RWPE2 (cell line): ENCODE measurements around the gene NONO.
A peak's percentile ranks its signal among the peaks of the same experiment; 100 is the strongest.
"Not testable (repeated sequence)": the region's sequence is repeated elsewhere in the genome, so short reads cannot be mapped to it uniquely, and the experiment has no call there.

Experiments used
- ATAC-seq: fragments of 200-7000 bp; cut with Tn5 transposase; 3 replicates; pipeline ENCODE4 v1.9.1; 2021; ENCODE audit warnings: low read depth
- DNase-seq: peaks from one replicate; pipeline ENCODE4 v3.0.0-alpha.2; 2020; ENCODE audit warnings: low spot score
- H3K27ac ChIP-seq: fragments of 450-650 bp; 2 replicates; pipeline ENCODE4 v1.5.1; 2017; ENCODE audit warnings: mild to moderate bottlenecking; ENCODE audit not compliant: poor library complexity, severe bottlenecking
- H3K27me3 ChIP-seq: fragments of 250-450 bp; sonication (Bioruptor Pico); 2 replicates; pipeline ENCODE4 v1.5.1; 2021; ENCODE audit warnings: mild to moderate bottlenecking, moderate library complexity; ENCODE audit not compliant: insufficient read depth, poor library complexity, severe bottlenecking
- H3K36me3 ChIP-seq: fragments of 250-450 bp; sonication (Bioruptor Pico); 2 replicates; pipeline ENCODE4 v1.5.1; 2020; ENCODE audit warnings: low read depth, mild to moderate bottlenecking, moderate library complexity
- H3K4me1 ChIP-seq: fragments of 250-450 bp; sonication (Bioruptor Pico); 2 replicates; pipeline ENCODE4 v1.5.1; 2021; ENCODE audit warnings: mild to moderate bottlenecking, moderate library complexity; ENCODE audit not compliant: insufficient read depth, poor library complexity, severe bottlenecking
- H3K4me3 ChIP-seq: fragments of 250-450 bp; sonication (Bioruptor Pico); 2 replicates; pipeline ENCODE4 v1.5.1; 2021; ENCODE audit warnings: mild to moderate bottlenecking, moderate library complexity; ENCODE audit not compliant: severe bottlenecking
- H3K9me3 ChIP-seq: fragments of 250-450 bp; sonication (Bioruptor Pico); 2 replicates; pipeline ENCODE4 v1.5.1; 2021; ENCODE audit warnings: mild to moderate bottlenecking, moderate library complexity; ENCODE audit not compliant: severe bottlenecking
- TF ChIP-seq, protein P1 (sequence below): fragments of 450-650 bp; IDR thresholded peaks from one replicate; pipeline ENCODE4 v1.5.1; 2017; ENCODE audit warnings: mild to moderate bottlenecking, moderate library complexity; ENCODE audit not compliant: poor library complexity, severe bottlenecking

Gene NONO

DNA sequence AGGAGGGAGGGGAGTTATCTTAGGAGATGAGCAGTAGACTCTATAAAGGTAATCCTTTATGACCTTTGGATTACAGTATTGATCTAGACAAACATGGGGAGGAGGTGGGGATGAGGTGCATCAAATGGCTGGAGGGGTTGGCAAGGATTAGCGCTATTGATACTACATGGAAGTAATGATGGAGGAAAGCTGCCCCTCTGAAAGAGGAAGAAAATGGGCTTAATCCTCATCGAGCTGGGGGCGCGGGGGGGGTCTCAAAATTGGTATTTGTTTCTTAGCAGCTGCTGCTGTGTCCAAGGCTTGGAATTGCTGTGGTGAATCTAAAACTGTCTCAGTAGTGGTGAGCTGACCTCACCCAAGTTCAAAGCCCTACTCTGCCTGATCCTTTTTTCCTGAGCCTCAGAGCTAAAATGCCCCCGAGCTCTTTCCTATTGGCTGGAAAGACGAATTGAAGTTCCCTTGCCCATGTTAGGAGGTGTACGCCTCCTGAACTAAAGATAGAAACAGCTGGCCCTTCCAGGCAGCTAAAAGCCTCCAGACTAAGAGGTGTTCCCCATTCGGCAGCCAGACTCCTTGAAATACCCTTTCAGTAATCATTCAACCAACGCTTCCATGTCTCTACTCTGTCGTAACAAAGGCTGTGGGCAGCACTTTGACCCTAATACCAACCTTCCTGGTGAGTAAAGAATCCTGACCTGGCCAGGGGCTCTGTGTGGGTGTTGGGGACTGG, 17.9 kb downstream of the NONO start, which contains the start of gene ITGB1BP2:
ITGB1BP2 (plus strand) TSS at position 556 of the 730 bp plus-strand sequence; CDS start at position 613, 57 bp downstream.
- Histone ChIP-seq H3K4me3 (no peak within 1 kb of the TSS), H3K9me3 (no peaks in the 10 kb centered on the region), H3K27ac (no peak within 1 kb of the TSS), H3K36me3 (peaks cover 32% of the 10 kb centered on the region), H3K4me1 (no peaks in the 10 kb centered on the region), H3K27me3 (no peaks in the 10 kb centered on the region)
- ATAC-seq: no peak; the same call in 2 of the 3 replicates
- TF ChIP-seq, protein P1, sequence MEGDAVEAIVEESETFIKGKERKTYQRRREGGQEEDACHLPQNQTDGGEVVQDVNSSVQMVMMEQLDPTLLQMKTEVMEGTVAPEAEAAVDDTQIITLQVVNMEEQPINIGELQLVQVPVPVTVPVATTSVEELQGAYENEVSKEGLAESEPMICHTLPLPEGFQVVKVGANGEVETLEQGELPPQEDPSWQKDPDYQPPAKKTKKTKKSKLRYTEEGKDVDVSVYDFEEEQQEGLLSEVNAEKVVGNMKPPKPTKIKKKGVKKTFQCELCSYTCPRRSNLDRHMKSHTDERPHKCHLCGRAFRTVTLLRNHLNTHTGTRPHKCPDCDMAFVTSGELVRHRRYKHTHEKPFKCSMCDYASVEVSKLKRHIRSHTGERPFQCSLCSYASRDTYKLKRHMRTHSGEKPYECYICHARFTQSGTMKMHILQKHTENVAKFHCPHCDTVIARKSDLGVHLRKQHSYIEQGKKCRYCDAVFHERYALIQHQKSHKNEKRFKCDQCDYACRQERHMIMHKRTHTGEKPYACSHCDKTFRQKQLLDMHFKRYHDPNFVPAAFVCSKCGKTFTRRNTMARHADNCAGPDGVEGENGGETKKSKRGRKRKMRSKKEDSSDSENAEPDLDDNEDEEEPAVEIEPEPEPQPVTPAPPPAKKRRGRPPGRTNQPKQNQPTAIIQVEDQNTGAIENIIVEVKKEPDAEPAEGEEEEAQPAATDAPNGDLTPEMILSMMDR: no peak
- DNase-seq: no peak

DNA sequence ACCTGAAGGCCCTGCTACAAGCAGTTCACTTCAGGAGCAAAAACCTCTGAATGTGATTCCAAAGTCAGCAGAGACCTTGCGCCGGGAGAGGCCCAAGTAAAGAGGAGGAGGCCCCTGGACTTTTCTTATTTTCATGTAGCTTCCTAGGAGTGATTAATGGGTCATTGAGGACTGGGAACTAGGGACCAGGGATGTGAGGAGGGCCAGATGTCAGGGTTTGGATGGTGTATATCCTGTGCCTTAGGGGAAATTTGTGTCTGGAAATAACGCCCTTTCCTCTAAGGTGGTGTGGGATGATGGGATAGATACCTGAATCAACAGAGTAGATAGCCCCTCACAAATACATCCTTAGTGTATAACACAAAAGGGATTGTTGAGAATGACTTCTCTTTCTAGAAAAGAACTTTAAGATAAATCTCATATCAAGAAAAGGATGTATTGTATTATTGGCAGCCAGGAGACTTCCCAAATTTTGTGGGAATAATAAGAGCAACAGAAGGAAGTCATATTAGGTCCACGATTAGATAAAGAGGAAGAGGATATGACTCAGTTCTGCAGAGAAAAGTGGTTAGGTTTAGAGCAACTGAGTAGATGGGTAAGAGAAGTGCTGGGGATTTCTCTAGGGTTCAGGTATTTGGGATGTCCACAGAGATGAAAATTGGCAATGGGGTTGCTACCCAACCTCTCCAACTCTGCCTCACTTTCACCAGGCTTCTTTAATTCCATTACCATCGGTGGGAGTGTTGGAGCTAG, 19.2 kb downstream of the NONO start:
- Histone ChIP-seq H3K9me3 (no peaks in the 10 kb centered on the region), H3K36me3 (peaks cover 20% of the 10 kb centered on the region)
- no peak for DNase-seq

DNA sequence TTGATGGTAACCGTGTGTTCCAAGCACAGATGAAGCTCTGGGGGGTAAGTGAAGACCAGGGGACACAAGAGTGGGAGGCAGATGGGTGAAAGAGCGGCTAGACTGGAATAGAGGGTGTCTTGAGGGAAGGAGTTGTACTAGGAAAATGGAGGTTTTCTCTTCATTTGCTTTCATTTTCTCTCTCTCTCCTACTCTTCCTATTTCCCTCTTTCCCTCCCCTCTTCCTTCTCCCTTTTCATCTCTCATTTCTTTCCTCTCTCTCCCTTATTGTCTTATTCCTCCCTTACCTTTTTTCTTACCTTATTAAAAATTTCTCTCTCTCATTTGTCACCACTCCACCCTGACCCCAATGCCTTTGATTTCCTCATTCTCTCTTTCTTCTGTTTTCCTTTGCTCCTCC, 21.1 kb downstream of the NONO start:
- H3K4me3 ChIP-seq: no peak overlapping the region
- DNase-seq: no peak
- no peaks in the 10 kb centered on the region for H3K4me1 ChIP-seq
- no peak for ATAC-seq
- H3K27ac ChIP-seq: no peak overlapping the region
- peaks cover 5% of the 10 kb centered on the region for H3K36me3 ChIP-seq
- no peaks in the 10 kb centered on the region for H3K27me3 ChIP-seq
- TF ChIP-seq, protein P1: no peak
- no peaks in the 10 kb centered on the region for H3K9me3 ChIP-seq

More for the DNA sequence above, 19.2 kb downstream of the NONO start:
- ATAC-seq: peak; percentile 26; the same call in 1 of the 3 replicates
- Histone ChIP-seq H3K27ac (no peak overlapping the region), H3K4me3 (no peak overlapping the region), H3K27me3 (no peaks in the 10 kb centered on the region), H3K4me1 (no peaks in the 10 kb centered on the region)
- TF ChIP-seq, protein P1: no peak

DNA sequence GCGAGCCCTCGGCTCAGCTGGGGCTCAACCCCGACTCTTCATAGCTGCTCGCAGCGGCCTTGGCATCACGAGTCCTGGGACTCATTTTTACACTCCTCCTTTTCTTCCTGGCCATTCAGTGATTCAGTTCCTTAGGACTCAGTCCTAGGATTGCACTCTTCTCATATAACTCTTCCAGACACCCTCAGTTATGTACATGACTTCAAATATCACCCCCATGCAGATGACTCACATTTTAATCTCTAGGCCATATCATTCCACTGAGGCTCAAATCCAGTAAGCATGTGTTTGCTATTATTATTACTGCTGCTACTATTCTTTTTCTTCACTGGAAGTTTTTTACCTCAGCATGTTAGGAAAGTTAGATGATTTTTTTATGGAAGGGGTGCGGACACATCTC, 32.5 kb downstream of the NONO start:
- Histone ChIP-seq H3K4me3 (no peak overlapping the region), H3K36me3 (no peaks in the 10 kb centered on the region), H3K4me1 (no peaks in the 10 kb centered on the region), H3K27me3 (no peaks in the 10 kb centered on the region), H3K9me3 (no peaks in the 10 kb centered on the region), H3K27ac (no peak overlapping the region)
- DNase-seq (no peak), ATAC-seq (no peak)
- TF ChIP-seq, protein P1: no peak

DNA sequence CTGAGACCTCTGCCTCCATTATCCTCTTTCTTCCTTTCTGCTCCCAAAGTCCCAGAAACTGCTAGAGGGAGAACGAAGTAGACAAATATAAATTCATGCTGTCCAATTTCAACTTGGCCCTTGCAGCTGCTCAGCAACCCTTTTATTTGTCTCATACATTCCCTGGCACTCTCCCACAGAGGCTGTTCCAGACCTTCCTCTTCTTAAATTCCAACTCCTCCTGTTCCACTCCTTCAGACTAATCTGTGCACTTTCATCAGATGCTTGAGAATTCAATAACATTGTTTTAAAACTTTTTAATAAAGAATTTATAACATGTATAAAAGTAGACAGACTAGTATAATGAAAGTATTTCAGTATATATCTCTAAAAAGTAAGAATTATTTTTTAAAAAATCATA, 33.5 kb downstream of the NONO start:
- H3K4me3 ChIP-seq, H3K36me3 ChIP-seq, H3K4me1 ChIP-seq, ATAC-seq, DNase-seq, H3K27ac ChIP-seq, H3K9me3 ChIP-seq, H3K27me3 ChIP-seq: not testable (repeated sequence)
